ENCODE measurements around the gene TMEM132C.

TMEM132C gene

DNA sequence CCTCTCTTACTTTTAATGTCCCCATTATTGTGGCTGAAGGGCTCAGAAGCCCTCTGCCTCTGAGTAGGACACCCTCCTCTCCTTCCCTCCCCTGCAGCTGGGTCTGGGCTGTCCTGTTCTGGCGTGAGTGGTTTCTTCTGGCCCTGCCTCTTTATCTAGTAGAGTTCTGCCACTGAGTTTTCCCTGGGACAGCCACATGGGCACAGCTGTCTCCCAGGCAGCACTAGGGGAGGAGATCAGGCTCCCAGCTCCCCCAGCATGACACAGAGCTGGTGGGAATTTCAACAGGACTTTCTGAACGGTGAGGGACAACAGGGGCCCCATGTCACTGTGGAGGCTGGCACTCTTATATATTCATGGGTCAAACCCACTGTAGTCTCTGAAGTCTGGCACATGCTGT is 21.4 kb downstream of the TMEM132C start:
- no peak for DNase-seq (ENCODE audit: low read depth in 2 of 3, low spot score in 2 of 3)

DNA sequence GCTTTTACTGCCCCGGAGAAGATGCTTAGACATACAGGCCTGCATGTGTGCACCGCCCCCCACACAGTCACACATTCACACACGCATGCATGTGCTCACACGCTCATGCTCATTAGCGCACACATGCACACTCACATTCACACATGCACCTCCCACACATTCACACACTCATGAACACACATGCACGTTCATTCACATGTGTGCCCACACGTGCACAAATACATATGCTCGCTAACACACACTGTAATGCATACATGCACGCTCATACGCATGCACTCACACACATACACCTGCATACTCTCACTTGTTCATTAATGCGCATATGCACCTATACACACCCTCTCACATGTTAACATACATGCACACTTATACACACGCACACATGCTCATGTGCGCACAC is 21.9 kb downstream of the TMEM132C start:
- no peak for DNase-seq (ENCODE audit: low read depth in 2 of 3, low spot score in 2 of 3)

DNA sequence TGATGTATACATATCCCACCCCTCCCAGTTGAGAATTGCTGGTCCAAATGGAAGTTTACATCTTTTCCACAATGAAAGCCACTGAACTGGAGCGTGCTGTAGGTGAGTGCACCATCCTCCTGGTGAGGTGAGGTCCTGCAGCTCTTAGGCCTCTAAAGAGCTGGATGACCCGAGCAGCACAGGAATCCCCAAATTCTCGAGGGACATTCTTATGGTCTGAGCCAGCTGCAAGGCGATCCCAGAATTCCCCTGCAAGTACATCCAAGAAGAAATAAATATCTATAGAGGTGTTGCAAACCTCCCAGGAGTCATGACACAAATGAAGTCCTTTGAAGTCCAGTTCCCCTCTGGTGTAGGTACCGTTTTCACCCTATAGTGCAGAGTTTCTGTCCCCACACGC is 24.0 kb downstream of the TMEM132C start:
- DNase-seq (ENCODE audit: low read depth in 2 of 3, low spot score in 2 of 3) = no peak

- DNase-seq (ENCODE audit: low read depth in 2 of 3, low spot score in 2 of 3) = no peak
Measured at GRCh38 chr12:128298091-128298748, 31.2 kb downstream of the TMEM132C start.

- no peak for DNase-seq (ENCODE audit: low read depth in 2 of 3, low spot score in 2 of 3)
Measured at GRCh38 chr12:128305336-128305892, 38.4 kb downstream of the TMEM132C start.

- DNase-seq (ENCODE audit: low read depth in 2 of 3, low spot score in 2 of 3) = no peak
Measured at GRCh38 chr12:128307791-128308190, 40.8 kb downstream of the TMEM132C start.

GRCh38 chr12:128312661-128313060 is 45.7 kb downstream of the TMEM132C start:
- no peak for DNase-seq (ENCODE audit: low read depth in 2 of 3, low spot score in 2 of 3)

GRCh38 chr12:128313931-128314330 is 47.0 kb downstream of the TMEM132C start:
- no peak for DNase-seq (ENCODE audit: low read depth in 2 of 3, low spot score in 2 of 3)

- no peak for DNase-seq (ENCODE audit: low read depth in 2 of 3, low spot score in 2 of 3)
Measured at GRCh38 chr12:128314611-128315010, 47.6 kb downstream of the TMEM132C start.

GRCh38 chr12:128316078-128316477 is 49.1 kb downstream of the TMEM132C start:
- DNase-seq (ENCODE audit: low read depth in 2 of 3, low spot score in 2 of 3) = no peak

- no peak for DNase-seq (ENCODE audit: low read depth in 2 of 3, low spot score in 2 of 3)
Measured at GRCh38 chr12:128316973-128317526, 50.1 kb downstream of the TMEM132C start.

GRCh38 chr12:128318341-128318740 is 51.4 kb downstream of the TMEM132C start:
- DNase-seq (ENCODE audit: low read depth in 2 of 3, low spot score in 2 of 3) = no peak

- DNase-seq (ENCODE audit: low read depth in 2 of 3, low spot score in 2 of 3) = no peak
Measured at GRCh38 chr12:128318946-128319345, 52.0 kb downstream of the TMEM132C start.

- no peak for DNase-seq (ENCODE audit: low read depth in 2 of 3, low spot score in 2 of 3)
Measured at GRCh38 chr12:128322341-128322740, 55.4 kb downstream of the TMEM132C start.

- DNase-seq (ENCODE audit: low read depth in 2 of 3, low spot score in 2 of 3) = no peak
Measured at GRCh38 chr12:128323145-128323920, 56.4 kb downstream of the TMEM132C start.

DNA sequence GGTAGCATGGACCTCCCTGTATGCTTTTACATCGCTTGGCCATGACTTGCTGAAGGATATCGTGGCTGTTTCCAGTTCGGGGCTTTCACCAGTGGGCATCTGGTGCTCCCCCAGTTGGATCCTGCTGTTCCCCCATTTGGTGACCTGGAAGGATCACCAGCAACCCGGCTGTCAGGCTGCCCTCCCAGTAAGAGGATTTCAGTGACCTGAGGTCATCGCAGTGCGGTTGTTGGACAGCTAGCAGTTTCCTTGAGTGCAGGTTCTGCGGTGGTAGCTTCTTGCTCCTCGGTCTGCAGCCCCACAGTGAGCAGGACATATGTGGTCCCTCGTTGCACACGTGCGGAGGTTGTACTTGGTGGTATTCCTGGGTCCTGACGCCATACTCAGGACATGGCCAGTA is 58.7 kb downstream of the TMEM132C start:
- no peak for DNase-seq (ENCODE audit: low read depth in 2 of 3, low spot score in 2 of 3)

DNA sequence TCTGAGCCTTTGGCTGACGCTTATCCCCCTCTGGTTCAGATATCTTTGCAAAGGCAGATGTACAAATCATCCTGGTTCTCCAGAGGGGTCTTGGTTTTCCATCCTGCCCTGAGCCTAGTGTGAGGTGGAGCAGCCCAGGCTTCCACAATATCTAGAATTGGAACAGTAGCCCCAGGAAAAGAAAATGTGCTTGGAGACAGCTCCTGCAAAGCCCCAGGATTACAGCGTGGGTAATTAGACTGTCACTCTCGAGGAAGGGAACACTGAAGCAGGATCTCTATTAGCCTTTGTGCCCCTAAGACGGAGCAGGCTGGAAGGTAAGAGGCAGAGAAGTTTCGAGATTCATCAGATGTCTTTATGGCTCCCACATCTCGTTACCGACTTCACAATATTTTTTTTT is 59.4 kb downstream of the TMEM132C start:
- DNase-seq (ENCODE audit: low read depth in 2 of 3, low spot score in 2 of 3) = no peak

DNA sequence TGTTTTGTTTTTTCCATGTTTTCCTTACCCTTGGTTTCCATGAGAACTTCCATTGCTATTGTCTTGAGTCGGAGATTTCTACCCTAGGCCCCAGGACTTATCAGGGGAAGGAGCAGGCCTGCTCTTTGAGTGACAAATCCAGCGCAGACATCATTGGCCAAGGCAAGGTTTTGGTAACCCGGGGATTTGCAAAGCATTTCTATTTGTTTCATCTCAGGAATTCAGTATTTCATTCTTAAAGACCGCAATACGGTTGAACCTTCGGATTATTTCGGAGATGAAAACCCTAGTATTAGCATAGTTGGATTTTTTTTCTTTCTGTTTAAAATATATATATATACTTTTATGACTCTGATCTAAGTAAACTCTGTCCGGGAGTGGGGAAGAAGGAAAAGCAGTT is 62.0 kb downstream of the TMEM132C start:
- no peak for DNase-seq (ENCODE audit: low read depth in 2 of 3, low spot score in 2 of 3)

DNA sequence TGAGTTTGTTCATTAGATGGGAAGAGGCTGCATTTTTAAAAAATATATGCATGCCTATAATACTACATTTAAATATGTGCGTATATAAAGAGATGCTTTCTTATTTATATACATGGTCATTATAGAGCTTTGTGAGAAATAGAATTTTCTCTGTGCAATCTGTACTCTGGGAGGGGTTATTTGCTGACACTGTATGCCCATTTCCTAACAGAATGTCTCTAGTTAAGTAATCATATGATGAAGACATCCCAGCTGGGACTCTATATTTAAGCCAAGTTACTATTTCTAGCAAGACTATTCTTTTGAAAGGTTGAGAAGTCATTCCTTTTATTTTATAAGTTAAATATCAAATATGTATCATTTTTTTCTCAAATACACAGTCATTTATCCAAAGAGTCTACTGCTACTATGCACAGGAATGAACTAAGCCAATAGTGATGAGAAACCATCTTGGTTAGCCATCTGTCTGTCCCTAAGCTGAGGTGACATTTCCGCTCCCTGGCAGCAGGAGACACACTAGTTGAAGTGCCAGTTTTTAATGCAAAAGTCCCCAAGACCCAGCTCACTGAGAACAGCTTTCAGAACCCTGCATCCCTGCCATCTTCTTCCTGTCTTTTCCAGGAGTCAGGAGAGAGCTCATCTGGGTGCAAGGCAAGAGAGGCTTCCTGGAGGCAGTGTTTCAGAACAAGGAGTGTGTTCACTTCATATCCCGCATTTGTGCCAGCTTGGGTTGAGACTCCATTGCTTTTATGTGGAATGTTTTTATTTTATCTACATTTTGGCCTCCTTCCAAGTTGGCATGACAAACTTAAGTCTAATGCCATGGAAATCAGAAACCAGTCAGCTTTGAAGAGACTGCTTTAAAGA is 69.5 kb downstream of the TMEM132C start:
- DNase-seq (ENCODE audit: low read depth in 2 of 3, low spot score in 2 of 3) = no peak

DNA sequence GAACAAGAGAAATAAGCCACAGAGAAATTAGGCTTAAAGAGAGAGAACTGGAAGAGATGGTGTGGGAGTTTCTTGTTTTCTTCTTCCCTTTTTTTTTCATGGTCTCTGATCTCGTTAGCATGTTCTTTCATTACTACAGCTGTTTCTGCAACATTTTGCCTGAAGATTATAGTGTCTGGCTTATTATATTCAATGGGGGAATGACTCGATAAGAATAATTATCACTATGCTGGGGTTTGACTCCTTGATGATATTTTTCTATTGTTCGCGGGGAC is 70.0 kb downstream of the TMEM132C start:
- no peak for DNase-seq (ENCODE audit: low read depth in 2 of 3, low spot score in 2 of 3)

- DNase-seq (ENCODE audit: low read depth in 2 of 3, low spot score in 2 of 3) = no peak
Measured at GRCh38 chr12:128337431-128338170, 70.6 kb downstream of the TMEM132C start.

Measured in activated CD8-positive, alpha-beta memory T cell treated with anti-CD3 and anti-CD28 coated beads for 48 hours (primary cell).